ENCODE results near the gene NCKAP1.

- TF ChIP-seq POLR2A (IDR thresholded peaks at IDR 0.05) (no peak), CTCF (IDR thresholded peaks at IDR 0.05) (no peak)
These were observed 67.8 kb downstream of the NCKAP1 start for GRCh38 chr2:182970486-182970885.
